Smooth muscle cell (in vitro differentiated cells): ENCODE measurements around the gene ING1. TPM values are rescaled to one million over a fixed set of nuclear protein-coding genes. Genes with fewer than 3 reads are reported as not detected.

Source experiments
- DNase-seq: peaks from one replicate; lab custom pipeline; 2025; ENCODE audit not compliant: unreplicated experiment; lab: John Stamatoyannopoulos, UW
- H2AFZ ChIP-seq: fragments of 200-600 bp; sonication (generic); 2 replicates; pipeline ENCODE4 v1.6.0; 2016; ENCODE audit warnings: antibody characterized with exemption, low read depth, mild to moderate bottlenecking
- H3F3A ChIP-seq: fragments of 200-600 bp; sonication (generic); 2 replicates; pipeline ENCODE4 v1.6.0; 2017; ENCODE audit warnings: antibody characterized with exemption, low read depth
- H3K27ac ChIP-seq: fragments of 200-600 bp; sonication (generic); 2 replicates; pipeline ENCODE4 v1.5.1; 2016; ENCODE audit warnings: low read depth, mild to moderate bottlenecking
- H3K27me3 ChIP-seq: fragments of 200-600 bp; sonication (generic); 2 replicates; pipeline ENCODE4 v1.6.1; 2016; ENCODE audit warnings: low read depth, mild to moderate bottlenecking
- H3K36me3 ChIP-seq: fragments of 200-600 bp; sonication (generic); 2 replicates; pipeline ENCODE4 v1.5.1; 2016; ENCODE audit warnings: low read depth
- H3K4me1 ChIP-seq: fragments of 200-600 bp; sonication (generic); 2 replicates; pipeline ENCODE4 v1.5.1; 2016; ENCODE audit warnings: low read depth
- H3K4me2 ChIP-seq: fragments of 200-600 bp; sonication (generic); 2 replicates; pipeline ENCODE4 v1.6.0; 2016; ENCODE audit warnings: mild to moderate bottlenecking
- H3K4me3 ChIP-seq: fragments of 200-600 bp; sonication (generic); 2 replicates; pipeline ENCODE4 v1.5.1; 2016; ENCODE audit warnings: mild to moderate bottlenecking
- H3K79me2 ChIP-seq: fragments of 200-600 bp; sonication (generic); 2 replicates; pipeline ENCODE4 v1.6.0; 2016; ENCODE audit warnings: low read depth, mild to moderate bottlenecking
- H3K9ac ChIP-seq: fragments of 200-600 bp; sonication (generic); 2 replicates; pipeline ENCODE4 v1.6.0; 2016; ENCODE audit warnings: low read depth
- H3K9me3 ChIP-seq: fragments of 200-600 bp; sonication (generic); replicated peaks from 2 replicates; pipeline ENCODE4 v1.5.1; 2016; ENCODE audit warnings: low read depth
- H4K20me1 ChIP-seq: fragments of 200-600 bp; sonication (generic); 2 replicates; pipeline ENCODE4 v1.6.0; 2016; ENCODE audit warnings: low read depth
- CTCF ChIP-seq: fragments of 200-600 bp; sonication (generic); IDR thresholded peaks from 2 replicates; pipeline ENCODE4 v1.5.1; 2017; ENCODE audit warnings: borderline replicate concordance, mild to moderate bottlenecking, antibody characterized with exemption; ENCODE audit not compliant: insufficient read depth, poor library complexity, severe bottlenecking
- WGBS: methylation state at CpG from one replicate; pipeline ENCODE4 v1.1.7; 2016; ENCODE audit warnings: low lambda C conversion rate; 5-methylcytosine and 5-hydroxymethylcytosine counted together
- polyA plus RNA-seq: library from polyadenylated mRNA; unstranded; fragments of >200 nt; fragmentation: Nextera tagmentation; extraction: Ambion mirVana; gene quantifications from 2 replicates; pipeline ENCODE4 v1.2.1, GENCODE V29; 2016
- total RNA-seq: library from RNA; depleted of rRNA; stranded (reverse); fragments of >200 nt; gene quantifications from 2 replicates; pipeline ENCODE4 v1.2.3, GENCODE V29; 2014

Gene ING1
- total RNA-seq, result 11.9 and 13.8 TPM in 2 replicates
- 29.3 and 29.9 TPM in 2 replicates for polyA plus RNA-seq

GRCh38 chr13:110713642-110713952 is at the start of gene ING1:
TSS of gene ING1 (plus strand) at chr13:110713700. CDS start at chr13:110714150, 450 bp downstream.
- H3K9ac ChIP-seq, result peak within 1 kb of the TSS; percentile 100
- no peaks in the 10 kb centered on the region for H3K27me3 ChIP-seq
- H3K79me2 ChIP-seq, result peaks cover 46% of the 10 kb centered on the region

GRCh38 chr13:110664041-110664440 is 49.5 kb upstream of the ING1 start:
- H3K79me2 ChIP-seq, result no peaks in the 10 kb centered on the region
- H3K9me3 ChIP-seq, result no peaks in the 10 kb centered on the region
- TF ChIP-seq CTCF, result no peak
- no peak for DNase-seq
- H2AFZ ChIP-seq, result no peak overlapping the region
- H3K36me3 ChIP-seq, result peaks cover 26% of the 10 kb centered on the region
- no peak overlapping the region for H3K4me3 ChIP-seq
- no peak overlapping the region for H3K9ac ChIP-seq
- no peak overlapping the region for H3K4me2 ChIP-seq
- no peaks in the 10 kb centered on the region for H3K27me3 ChIP-seq
- H3K4me1 ChIP-seq, result no peaks in the 10 kb centered on the region
- WGBS, result 98% methylated on average over 7 of the region's 7 CpGs
- H4K20me1 ChIP-seq, result peaks cover 9% of the 10 kb centered on the region
- peaks cover 4% of the 10 kb centered on the region for H3F3A ChIP-seq
- H3K27ac ChIP-seq, result no peak overlapping the region

More at GRCh38 chr13:110713642-110713952, at the start of gene ING1:
- no peaks in the 10 kb centered on the region for H3K9me3 ChIP-seq
- H3K36me3 ChIP-seq, result no peaks in the 10 kb centered on the region
- peaks cover 25% of the 10 kb centered on the region for H3K4me1 ChIP-seq
- no peak within 1 kb of the TSS for H2AFZ ChIP-seq
- no peak for DNase-seq
- TF ChIP-seq CTCF, result no peak
- WGBS, result under 1% methylated on average over 18 of the region's 45 CpGs
- H3F3A ChIP-seq, result peaks cover 22% of the 10 kb centered on the region
- H3K27ac ChIP-seq, result peak within 1 kb of the TSS; percentile 100
- peak within 1 kb of the TSS; percentile 95 for H3K4me3 ChIP-seq
- H4K20me1 ChIP-seq, result peaks cover 29% of the 10 kb centered on the region
- H3K4me2 ChIP-seq, result peak within 1 kb of the TSS; percentile 96

- no peaks in the 10 kb centered on the region for H3K27me3 ChIP-seq
- H3K9me3 ChIP-seq, result no peaks in the 10 kb centered on the region
- H4K20me1 ChIP-seq, result peaks cover 9% of the 10 kb centered on the region
- no peak overlapping the region for H3K9ac ChIP-seq
- no peak for TF ChIP-seq CTCF
- WGBS, result 94% methylated on average over 11 of the region's 11 CpGs
- DNase-seq, result no peak
- H3F3A ChIP-seq, result peaks cover 4% of the 10 kb centered on the region
- H3K79me2 ChIP-seq, result no peaks in the 10 kb centered on the region
- H3K4me3 ChIP-seq, result no peak overlapping the region
- no peak overlapping the region for H3K4me2 ChIP-seq
- no peak overlapping the region for H2AFZ ChIP-seq
- H3K36me3 ChIP-seq, result peaks cover 21% of the 10 kb centered on the region
- no peaks in the 10 kb centered on the region for H3K4me1 ChIP-seq
- H3K27ac ChIP-seq, result no peak overlapping the region
Measured at GRCh38 chr13:110664673-110665072, 48.8 kb upstream of the ING1 start.

- no peak for DNase-seq
- H3K36me3 ChIP-seq, result peaks cover 19% of the 10 kb centered on the region
- TF ChIP-seq CTCF, result no peak
Measured at GRCh38 chr13:110665491-110666254, 47.8 kb upstream of the ING1 start.

More at GRCh38 chr13:110665491-110666254, 47.8 kb upstream of the ING1 start:
- Histone ChIP-seq H3K9ac (no peak overlapping the region), H4K20me1 (peaks cover 9% of the 10 kb centered on the region), H3K4me1 (no peaks in the 10 kb centered on the region), H3K79me2 (no peaks in the 10 kb centered on the region), H3F3A (peaks cover 4% of the 10 kb centered on the region), H3K27ac (no peak overlapping the region), H3K27me3 (no peaks in the 10 kb centered on the region), H3K4me3 (no peak overlapping the region), H3K9me3 (no peaks in the 10 kb centered on the region), H2AFZ (no peak overlapping the region), H3K4me2 (no peak overlapping the region)
- 97% methylated on average over 23 of the region's 23 CpGs for WGBS
